Activated T-helper 1 cell treated with anti-CD3 and anti-CD28 coated beads, Interleukin-2, amount 50 U/mL, for 16 hours (primary cell): ENCODE data around the gene PCLAF.
"Not testable (repeated sequence)": the region's sequence is repeated elsewhere in the genome, so short reads cannot be mapped to it uniquely, and the experiment has no call there.

ENCODE experiments used
- DNase-seq, 2 donors: peaks; one replicate each; pipeline ENCODE4 v3.0.0-alpha.2; 2020; ENCODE audit warnings: low read depth in 1 of 2, low spot score in 1 of 2

PCLAF gene, protein sequence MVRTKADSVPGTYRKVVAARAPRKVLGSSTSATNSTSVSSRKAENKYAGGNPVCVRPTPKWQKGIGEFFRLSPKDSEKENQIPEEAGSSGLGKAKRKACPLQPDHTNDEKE

DNA sequence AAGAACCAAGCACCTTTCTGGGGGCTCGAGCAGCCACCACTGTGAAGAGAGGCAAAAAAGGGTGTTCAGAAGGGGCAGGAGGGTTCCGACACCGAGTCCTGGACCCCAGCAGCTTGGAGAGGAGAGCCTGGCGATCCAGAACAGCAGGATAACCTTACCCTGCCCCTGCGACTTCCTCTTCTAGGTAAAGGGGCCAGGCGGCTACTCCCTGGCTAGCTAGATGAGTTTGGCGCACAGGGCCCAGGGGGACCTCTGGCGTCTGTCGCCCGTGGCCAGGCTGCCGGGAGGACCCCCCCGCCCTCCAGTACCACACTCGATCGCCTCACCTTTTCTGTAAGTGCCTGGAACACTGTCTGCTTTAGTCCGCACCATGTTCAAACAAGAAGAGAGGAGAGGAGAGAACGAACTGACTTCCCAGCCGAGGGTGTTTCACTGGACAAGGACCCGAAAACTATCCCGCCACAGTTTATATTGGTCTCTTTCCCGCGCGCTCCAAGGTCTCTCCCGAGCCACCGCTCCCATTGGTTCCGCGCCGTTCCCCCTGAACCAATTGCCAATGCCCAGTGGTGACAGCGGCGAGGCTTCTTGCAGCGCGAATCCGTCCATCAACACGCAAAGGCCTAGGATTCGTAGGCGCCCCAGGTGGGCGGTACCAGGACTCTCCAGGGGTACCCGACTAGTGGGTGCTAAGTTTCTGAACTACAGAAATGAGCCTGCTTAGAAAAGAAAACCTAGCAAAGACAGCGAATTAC lies at the start of gene PCLAF:
Gene PCLAF, minus strand, starts transcription at position 442 of the 752 bp plus-strand sequence. Its CDS starts 70 bp downstream, at position 372.
- peak; percentile 74 to 82 for DNase-seq

DNA sequence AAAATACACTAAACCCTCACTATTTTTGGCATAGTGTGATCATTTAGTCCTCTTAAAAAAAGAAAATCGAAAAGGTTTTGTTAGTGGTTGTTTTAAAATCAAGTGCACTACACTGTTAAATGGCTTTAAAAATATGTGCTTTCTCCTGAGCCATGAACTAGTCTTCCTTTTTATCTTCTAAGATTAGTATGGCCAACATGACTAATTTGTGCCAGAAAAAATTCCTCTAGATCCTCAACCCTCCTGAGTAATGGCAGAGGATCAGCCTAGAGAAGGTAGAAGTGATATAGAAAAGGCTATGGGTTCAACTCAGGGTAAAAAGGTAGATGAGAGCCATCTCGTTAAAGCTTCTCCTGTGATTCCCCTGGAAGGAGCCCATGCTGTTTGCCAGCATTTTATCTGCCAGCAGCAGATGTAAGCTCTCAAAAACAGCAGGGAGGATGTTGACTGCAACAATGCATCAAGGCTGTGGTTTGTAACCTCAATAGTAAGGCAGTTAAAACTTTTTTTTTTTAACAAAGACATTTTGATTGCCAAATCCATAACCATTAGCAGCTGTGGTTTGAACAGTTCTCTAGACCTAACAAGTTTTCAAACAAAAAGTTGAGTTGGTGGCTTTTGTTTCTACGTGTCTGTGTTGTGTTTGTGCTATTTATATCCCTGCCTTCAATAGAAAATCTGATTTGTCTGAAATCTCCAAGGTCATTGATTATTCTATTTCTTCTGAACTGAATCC lies 48.9 kb upstream of the PCLAF start:
- peak in 1 of 2 donors; percentile 2 for DNase-seq

DNA sequence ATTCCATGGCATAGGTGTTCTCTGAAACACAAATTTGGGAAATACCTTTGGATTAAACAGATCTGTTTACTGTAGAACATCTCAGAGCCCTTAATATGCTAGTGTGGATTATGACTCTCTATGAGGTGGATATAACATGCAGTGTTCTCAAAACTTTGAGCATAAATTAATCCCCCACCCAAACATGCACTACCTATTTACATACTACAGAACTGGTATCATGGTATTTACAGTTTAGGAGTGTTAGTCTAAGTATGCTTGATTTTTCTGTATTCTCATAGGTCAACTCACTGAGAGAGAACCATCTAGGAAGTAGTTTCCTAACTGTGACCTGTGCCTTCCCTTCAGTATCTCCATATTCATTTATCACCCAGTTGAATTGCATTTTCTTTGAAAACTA lies 48.2 kb upstream of the PCLAF start:
- DNase-seq, result no peak

DNA sequence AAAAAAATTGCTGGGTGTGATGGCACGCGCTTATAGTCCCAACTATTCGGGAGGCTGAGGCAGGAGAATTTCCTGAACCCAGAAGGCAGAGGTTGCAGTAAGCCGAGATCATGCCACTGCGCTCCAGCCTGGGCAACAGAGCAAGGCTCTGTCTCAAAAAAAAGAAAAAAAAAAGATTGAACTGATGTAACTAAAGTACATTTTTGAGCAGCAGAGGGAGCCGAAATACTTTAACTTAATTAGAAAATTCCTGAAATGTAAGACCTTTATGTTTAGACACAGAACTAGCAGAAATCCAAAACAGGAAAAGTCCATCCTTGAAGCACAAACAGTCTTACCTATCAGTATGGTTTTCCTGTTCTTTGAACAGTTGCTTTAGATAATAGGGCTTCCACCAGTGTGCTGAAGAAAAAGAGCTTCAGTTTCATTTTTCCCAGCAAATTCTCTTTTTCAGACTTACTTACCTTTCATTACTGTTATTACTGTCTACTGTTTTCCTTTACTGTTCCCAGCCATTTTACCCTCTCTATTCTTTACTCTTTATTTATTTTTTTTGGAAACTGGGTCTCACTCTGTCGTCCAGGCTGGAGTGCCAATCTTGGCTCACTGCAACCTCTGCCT lies 45.7 kb upstream of the PCLAF start:
- no peak for DNase-seq

DNA sequence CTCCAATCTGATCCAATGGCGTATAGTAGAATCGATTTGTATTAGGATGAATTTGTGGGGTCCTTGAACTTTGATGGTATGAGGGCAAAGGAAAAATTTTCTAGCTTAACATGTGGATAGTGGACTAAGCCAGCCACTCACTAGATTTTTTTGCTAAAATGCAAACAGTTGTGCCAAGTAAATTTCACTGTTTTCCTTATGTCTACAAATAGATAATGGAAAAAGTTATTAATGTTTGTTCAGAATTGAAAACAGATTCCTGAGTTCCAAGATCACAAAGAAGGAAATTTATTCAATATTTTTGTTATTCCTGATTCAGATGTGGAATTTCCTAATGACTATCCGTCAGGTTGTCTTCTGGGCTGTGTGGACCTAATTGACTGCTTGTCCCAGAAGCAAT lies 44.0 kb upstream of the PCLAF start:
- no peak for DNase-seq

DNA sequence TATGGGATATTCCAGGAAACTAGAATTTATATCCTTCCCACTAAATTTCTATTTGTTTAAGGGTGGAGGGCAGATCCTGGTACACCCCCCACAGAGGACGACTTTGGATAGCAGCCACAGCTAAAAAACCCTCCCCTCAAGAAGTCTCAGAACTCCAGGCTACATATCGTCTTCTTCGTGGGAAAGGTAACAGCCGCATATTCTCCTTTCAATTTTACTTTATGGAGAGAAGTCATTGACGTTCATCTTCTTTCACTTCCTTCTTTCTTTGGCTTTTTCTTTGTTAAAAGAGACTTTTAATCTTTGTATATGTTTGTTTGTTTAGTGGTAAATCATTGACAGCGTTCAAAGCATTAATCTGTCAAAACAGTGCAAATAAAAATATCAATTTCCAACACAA lies 42.7 kb upstream of the PCLAF start:
- no peak for DNase-seq

DNA sequence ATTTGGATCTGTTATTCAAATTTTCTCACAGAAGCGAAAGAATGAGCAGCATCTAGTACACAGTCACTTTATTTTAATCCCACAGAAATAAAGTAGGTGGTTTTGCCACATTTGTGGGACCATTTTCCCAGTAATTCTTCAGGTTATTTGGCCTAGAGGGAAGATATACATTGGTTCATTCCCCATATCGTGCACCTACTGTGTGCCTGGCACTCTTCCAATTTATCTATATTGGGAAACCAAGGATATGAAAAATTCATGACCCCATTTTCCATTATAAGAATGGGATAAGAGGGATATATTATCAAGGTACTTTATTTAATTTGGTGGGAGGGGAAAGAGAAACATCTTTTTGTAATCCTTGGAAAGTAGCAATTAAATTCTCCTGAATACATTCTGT lies 41.5 kb upstream of the PCLAF start:
- no peak for DNase-seq

DNA sequence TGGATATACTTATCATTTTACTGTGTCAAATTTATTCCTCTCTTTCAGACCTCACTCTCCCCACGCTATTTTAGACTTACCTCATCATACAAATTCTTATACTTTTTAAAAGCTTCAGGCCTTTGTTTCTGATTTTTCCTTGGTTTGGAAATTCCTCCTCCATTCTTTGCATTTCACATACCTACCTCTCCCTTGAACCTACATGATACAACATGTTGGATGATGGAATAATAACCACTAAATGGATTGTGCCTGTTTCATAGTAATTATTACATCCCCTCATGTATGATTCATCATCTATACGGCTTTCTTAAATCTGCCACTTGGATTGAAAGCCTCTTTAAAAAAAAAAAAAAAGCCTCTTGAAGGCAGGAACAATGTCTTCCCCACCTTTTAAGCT lies 31.0 kb upstream of the PCLAF start:
- no peak for DNase-seq

DNA sequence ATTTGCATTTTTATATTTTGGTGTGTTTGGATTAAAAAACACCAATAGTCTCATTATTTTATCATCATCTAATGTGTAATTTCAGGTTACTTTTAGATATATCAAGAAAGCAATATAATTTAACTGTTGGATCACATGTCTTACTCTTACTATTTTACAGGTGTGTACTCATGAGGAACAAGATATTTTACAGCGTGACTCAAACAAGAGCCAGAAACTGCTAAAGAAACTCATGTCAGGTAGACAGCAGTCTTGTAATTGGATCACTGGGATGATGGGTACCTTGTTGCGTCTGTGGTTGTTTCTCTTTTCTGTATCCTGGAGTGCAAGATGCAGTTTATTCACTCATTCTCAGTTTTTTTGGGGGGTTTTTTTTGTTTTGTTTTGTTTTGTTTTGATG lies 19.3 kb upstream of the PCLAF start:
- DNase-seq, result no peak

DNA sequence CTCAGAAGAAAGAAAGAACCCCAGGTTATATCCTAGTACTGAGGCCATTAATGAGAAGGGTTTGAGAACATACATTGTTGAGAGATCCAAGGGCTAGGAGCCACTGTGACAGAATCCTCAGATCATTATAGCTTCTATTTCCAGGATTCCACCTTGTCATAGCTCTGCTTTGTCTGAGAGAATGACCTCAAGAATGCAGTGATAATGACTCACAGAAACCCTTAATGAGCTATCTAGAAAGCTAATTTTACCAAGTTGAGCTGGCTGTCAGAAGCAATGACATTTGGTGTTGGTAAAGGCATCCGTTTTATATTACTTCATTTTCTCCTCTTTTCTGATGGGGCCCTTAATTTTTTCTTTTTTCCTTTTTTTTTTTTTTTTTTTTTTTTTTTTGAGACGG lies 17.3 kb upstream of the PCLAF start:
- no peak for DNase-seq

DNA sequence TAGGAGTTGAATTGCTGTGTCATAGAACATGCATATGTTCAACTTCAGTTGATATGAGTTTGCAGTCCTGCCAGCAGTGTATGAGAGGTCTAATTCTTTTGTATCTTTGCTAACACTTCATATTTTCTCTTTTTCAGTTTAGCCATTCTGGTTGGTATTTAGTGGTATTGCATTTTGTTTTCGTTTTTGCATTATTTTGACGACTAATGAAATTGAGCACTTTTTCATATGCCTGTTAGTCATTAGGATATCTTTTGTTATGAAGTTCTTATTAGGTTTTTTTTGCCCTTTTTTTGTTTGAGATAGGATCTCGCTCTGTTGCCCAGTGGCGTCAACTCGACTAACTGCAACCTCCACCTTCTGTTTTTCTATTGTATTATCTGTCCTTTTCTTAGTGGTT lies 15.5 kb upstream of the PCLAF start:
- no peak for DNase-seq

DNA sequence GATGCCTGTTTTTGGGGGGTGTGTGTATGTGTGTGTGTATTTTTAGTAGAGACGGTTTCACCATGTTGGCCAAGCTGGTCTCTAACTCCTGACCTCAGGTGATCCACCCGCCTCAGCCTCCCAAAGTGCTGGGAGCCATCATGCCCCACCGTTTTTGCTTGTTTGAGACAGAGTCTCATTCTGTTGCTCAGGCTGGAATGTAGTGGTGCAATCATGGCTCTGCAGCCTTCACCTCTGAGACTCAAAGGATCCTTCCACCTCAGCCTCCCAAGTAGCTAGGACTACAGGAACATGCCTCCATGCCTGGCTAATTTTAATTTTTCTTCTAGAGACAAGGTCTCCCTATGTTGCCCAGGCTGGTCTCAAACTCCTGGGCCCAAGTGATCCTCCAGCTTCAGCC lies 11.2 kb upstream of the PCLAF start:
- DNase-seq, result not testable (repeated sequence)

DNA sequence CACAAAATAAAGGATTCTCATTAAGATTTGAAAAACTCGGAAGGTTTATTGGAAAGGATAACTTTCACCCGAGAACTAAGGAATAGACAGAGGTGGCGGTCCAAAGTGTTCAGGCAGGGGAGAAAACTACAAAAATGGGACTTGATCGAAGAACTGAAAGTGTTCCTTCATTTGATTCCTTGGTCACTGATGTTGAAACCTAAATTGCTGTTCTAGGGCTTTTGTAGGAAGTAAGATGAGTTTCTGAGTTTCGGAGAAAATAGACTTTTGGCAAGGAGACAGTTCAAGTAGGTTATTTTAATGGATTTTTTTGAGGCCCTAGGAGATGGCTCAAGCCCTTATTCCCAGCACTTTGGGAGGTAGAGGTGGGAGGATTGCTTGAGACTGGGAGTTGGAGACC lies 7.8 kb upstream of the PCLAF start:
- DNase-seq, result no peak

DNA sequence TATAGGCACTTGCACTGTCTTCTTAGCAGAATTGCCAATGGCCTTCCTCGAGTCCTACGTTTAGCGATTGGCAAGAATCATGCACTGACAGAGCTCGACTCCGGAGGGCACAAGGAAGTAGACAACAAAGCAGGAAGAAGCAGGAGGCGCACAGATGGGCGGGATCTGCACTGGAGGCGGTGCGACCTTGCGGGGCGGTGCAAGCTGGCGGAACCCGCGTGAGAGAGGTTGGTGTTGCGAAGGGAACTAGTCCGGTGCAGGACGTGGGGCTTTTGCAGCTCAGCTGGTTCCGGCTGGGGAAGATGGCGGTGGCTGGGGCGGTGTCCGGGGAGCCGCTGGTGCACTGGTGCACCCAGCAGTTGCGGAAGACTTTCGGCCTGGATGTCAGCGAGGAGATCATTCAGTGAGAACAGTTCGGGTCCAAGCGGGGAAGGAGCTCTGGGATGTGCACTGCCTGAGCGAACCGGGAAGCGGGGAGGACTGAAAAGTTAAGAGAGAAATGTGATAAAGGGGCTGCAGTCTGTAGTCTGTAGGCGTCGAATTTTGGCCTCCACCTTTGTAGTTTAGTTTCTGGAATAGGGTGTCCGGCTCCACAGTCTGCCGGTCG lies 6.4 kb upstream of the PCLAF start, which contains the start of gene TRIP4:
Gene TRIP4, plus strand, starts transcription at position 275 of the 607 bp plus-strand sequence. Its CDS starts 28 bp downstream, at position 303.
- peak; percentile 93 to 94 for DNase-seq

DNA sequence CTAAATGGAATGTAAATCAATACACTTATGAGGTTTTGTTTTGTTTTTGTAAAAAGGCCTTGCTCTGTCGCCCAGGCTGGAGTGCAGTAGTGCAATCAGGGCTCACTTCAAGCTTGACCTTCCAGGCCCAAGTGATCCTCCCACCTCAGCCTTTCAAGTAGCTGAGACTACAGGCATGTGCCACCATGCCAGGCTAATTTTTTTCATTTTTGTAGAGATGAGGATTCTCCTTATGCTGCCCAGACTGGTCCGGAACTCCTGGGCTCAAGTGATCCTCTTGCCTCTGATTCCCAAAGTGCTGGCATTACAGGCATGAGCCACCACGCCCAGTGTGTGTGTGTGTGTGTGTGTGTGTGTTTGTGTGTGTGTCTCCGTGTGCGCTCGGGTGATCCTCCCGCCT lies 5.0 kb upstream of the PCLAF start:
- no peak for DNase-seq

DNA sequence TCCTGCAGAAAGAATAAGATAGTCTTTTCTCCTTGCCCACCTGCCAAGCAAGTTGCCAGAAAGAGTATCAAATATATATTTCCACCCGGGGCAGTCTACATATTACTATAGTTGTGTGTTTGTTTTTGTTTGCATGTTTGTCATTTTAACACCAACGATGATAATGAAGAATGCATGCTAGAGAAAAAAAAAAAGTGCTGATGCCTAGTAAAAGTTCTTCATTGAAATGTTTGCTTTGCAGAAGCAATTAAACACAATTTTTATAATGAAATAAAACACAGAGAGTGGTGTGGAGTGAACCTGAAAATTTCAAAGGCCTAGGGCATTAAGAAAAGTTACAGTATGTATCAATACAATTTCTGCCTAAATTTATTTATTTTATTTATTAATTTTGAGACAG lies 2.5 kb upstream of the PCLAF start:
- no peak for DNase-seq

DNA sequence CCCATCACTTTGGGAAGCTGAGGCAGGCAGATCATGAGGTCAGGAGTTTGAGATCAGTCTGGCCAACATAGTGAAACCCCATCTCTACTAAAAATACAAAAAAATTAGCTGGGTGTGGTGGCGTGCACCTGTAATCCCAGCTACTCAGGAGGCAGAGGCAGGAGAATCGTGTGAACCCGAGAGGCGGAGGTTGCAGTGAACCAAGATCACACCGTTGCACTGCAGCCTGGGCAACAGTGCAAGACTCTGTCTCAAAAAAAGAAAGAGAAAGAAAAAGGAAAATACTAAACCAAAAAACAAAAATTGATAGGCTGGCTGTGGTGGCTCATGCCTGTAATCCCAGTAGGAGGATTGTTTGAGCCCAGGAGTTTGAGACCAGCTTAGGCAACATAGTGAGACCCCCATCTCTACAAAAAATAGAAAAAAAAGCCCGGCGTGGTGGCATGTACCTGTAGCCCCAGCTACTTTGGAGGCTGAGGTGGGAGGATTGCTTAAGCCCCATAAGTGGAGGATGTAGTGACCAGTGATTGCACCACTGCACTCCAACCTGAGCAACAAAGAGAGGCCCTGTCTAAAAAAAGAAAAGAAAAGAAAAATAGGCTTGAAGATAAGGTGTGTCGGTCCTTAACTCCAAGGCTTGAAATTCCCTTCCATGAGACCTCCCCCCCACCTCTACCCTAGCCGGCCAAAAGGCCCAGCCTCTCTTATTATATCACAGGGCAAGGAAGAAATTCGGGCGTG lies 941 bp downstream of the PCLAF start:
- not testable (repeated sequence) for DNase-seq

DNA sequence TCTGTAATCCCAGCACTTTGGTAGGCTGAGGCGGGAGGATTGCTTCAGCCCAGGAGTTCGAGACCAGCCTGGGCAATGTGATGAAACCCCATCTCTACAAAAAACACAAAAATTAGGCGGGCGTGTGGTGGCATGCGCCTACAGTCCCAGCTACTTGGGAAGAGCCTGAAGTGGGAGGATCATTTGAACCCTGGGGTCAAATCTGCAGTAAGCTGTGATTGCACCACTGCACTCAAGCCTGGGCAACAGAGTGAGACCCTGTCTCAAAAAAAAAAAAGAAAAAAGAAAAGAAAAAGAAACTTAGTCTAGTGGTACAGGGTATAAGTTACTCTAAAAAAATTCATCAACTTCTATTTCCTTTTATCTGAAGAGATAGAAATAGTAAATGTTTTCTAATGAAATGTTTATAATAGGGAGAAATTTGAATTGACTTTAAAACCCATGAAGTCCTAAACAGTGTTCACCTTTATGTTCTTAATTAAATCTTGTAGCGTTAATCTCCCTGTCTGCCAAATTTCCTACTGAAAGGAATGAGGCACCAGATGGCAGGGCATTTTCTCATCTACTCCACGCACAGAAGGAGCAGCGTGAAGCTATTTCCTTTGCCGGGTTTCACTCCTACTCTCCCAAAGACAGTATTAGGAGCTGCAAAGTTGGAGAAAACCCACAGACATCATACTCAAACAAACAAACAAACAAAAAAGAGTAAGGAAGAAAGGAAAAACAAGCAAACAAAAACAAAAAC lies 1.9 kb downstream of the PCLAF start:
- DNase-seq, result no peak

DNA sequence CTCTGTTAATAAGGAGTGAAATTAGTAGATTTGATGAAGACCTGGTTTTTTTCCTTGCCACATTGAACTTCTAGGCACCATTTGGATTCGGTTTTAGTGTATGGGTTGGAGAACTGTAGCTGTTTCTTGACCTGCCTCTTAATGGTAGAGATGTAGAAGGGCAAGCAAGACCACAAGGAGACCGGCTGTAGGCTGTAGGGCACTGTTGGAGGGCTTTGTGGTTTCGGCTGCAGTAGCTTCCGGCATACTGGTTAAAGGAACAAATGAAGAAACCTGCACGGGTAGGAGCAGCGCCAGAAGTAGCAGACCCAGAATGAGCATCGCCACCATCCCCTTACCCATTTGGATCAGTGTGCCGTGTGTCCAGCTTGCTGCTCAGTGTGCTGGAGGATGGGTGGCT lies 7.9 kb downstream of the PCLAF start:
- no peak for DNase-seq

DNA sequence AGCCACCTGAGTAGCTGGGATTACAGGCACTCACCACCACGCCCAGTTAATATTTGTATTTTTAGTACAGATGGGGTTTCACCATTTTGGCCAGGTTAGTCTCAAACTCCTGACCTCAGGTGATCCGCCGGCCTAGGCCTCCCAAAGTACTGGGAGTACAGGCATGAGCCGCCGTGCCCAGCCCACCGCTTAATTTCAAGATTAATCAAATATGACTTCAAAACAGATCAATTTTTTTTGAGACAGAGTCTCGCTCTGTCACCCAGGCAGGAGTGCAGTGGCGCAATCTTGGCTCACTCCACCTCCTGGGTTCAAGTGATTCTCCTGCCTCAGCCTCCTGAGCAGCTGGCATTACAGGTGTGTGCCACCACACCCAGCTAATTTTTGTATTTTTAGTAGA lies 9.9 kb downstream of the PCLAF start:
- not testable (repeated sequence) for DNase-seq
